Naive thymus-derived CD4-positive, alpha-beta T cell (primary cell): Measurements from ENCODE around the gene DGKZ. TPM values are rescaled to one million over a fixed set of nuclear protein-coding genes. Genes with fewer than 3 reads are reported as not detected.
"Not testable (repeated sequence)": the region's sequence is repeated elsewhere in the genome, so short reads cannot be mapped to it uniquely, and the experiment has no call there.

Source experiments
- ATAC-seq: fragments of 150-1000 bp; cut with Tn5 transposase; 2 replicates; pipeline ENCODE4 v1.10.0; 2021; ENCODE audit warnings: mild to moderate bottlenecking, moderate library complexity
- CTCF ChIA-PET: fragments of 350-600 bp; sonication (Branson Sonifier 250); formaldehyde crosslinking; loops from one replicate; lab custom pipeline; 2021; ENCODE audit warnings: antibody characterized with exemption; lab: Charles Lee
- POLR2A ChIA-PET: fragments of 350-600 bp; sonication (Branson Sonifier 250); formaldehyde crosslinking; loops from one replicate; lab custom pipeline; 2021; ENCODE audit warnings: antibody characterized with exemption, inconsistent platforms; lab: Charles Lee
- DNase-seq, 9 donors: peaks; one replicate each; pipeline versions ENCODE4 v3.0.0 to v3.0.0-alpha.2; 2020 to 2022; ENCODE audit warnings: mixed read lengths in 1 of 9
- H3K27ac ChIP-seq: one replicate; pipeline ENCODE4 v1.7.0; 2013; ENCODE audit warnings: mild to moderate bottlenecking, low read depth, low read length, moderate library complexity
- H3K27me3 ChIP-seq, 2 donors: one replicate each; pipeline ENCODE4 v1.7.0; 2013; ENCODE audit warnings: low read length in 2 of 2, mild to moderate bottlenecking in 2 of 2, moderate library complexity in 2 of 2; ENCODE audit not compliant: control insufficient read depth in 2 of 2, insufficient read depth in 2 of 2
- H3K36me3 ChIP-seq, 3 experiments: 1 replicate in 2 of 3; 2 replicates in 1 of 3; pipeline ENCODE4 v1.7.0; 2013; ENCODE audit warnings: low read length in 3 of 3, mild to moderate bottlenecking in 3 of 3, moderate library complexity in 1 of 3; ENCODE audit not compliant: insufficient read depth in 3 of 3, control insufficient read depth in 2 of 3
- H3K4me1 ChIP-seq, 2 donors: one replicate each; pipeline ENCODE4 v1.7.0; 2013; ENCODE audit warnings: low read length in 2 of 2, mild to moderate bottlenecking in 2 of 2, moderate library complexity in 1 of 2; ENCODE audit not compliant: control insufficient read depth in 2 of 2, insufficient read depth in 2 of 2
- H3K4me3 ChIP-seq: 2 replicates; pipeline ENCODE4 v1.7.0; 2013; ENCODE audit warnings: mild to moderate bottlenecking, low read length
- H3K9me3 ChIP-seq, 3 experiments: 1 replicate in 2 of 3; 2 replicates in 1 of 3; pipeline ENCODE4 v1.7.0; 2013; ENCODE audit warnings: low read length in 3 of 3; ENCODE audit not compliant: control insufficient read depth in 2 of 3
- H3K27ac Mint-ChIP-seq, 9 donors: one replicate each; pipeline ENCODE4 v1.8.0; 2020 to 2022; ENCODE audit warnings: mixed read lengths in 9 of 9, mild to moderate bottlenecking in 8 of 9, moderate library complexity in 5 of 9, inconsistent platforms in 2 of 9
- H3K27me3 Mint-ChIP-seq, 5 donors: one replicate each; pipeline ENCODE4 v1.8.0; 2021 to 2022; ENCODE audit warnings: mixed read lengths in 5 of 5, mild to moderate bottlenecking in 1 of 5
- H3K36me3 Mint-ChIP-seq, 5 donors: one replicate each; pipeline ENCODE4 v1.8.0; 2020 to 2022; ENCODE audit warnings: mixed read lengths in 5 of 5, mild to moderate bottlenecking in 3 of 5, inconsistent platforms in 1 of 5
- H3K4me1 Mint-ChIP-seq, 7 donors: one replicate each; pipeline ENCODE4 v1.8.0; 2020 to 2022; ENCODE audit warnings: mixed read lengths in 7 of 7, mild to moderate bottlenecking in 3 of 7, inconsistent platforms in 1 of 7
- H3K4me3 Mint-ChIP-seq, 10 donors: one replicate each; pipeline ENCODE4 v1.8.0; 2020 to 2022; ENCODE audit warnings: mild to moderate bottlenecking in 10 of 10, mixed read lengths in 10 of 10, moderate library complexity in 6 of 10, inconsistent platforms in 2 of 10
- H3K9me3 Mint-ChIP-seq, 11 donors: one replicate each; pipeline ENCODE4 v1.8.0; 2020 to 2022; ENCODE audit warnings: mixed read lengths in 11 of 11, mild to moderate bottlenecking in 4 of 11, inconsistent platforms in 1 of 11, moderate library complexity in 1 of 11
- intact Hi-C, 2 donors: fragments of 100-400 bp; cut with micrococcal nuclease; formaldehyde crosslinking; loops; one replicate each; pipeline ENCODE4 v1.15.1; 2023
- polyA plus RNA-seq, 2 donors: library from polyadenylated mRNA; unstranded; fragments of 300-500 nt; fragmentation: Illumina TruSeq; gene quantifications; one replicate each; pipeline ENCODE4 v1.2.3, GENCODE V29; 2021
- total RNA-seq, 6 experiments: library from RNA in 5 of 6; stranded (reverse) in 5 of 6; gene quantifications; 1 replicate in 5 of 6; 2 replicates in 1 of 6; pipeline ENCODE4 v1.2.3 and lab custom pipeline; 2021 to 2026

The DGKZ gene
- total and polyA plus RNA-seq, 7 experiments from 2014 or later: 41.5 to 291 (median 261) TPM

- H3K27me3 ChIP-seq, H3K27me3 Mint-ChIP-seq, ATAC-seq, H3K36me3 ChIP-seq, H3K4me3 ChIP-seq, H3K36me3 Mint-ChIP-seq, DNase-seq, H3K9me3 Mint-ChIP-seq, H3K9me3 ChIP-seq, H3K4me1 ChIP-seq, POLR2A ChIA-PET, H3K27ac ChIP-seq, H3K4me3 Mint-ChIP-seq: not testable (repeated sequence)
- H3K4me1 Mint-ChIP-seq: peaks cover 7 to 12% (median 10%) of the 10 kb centered on the region in 7 donors
- CTCF ChIA-PET: interaction anchor here (0.7 to 0.9 kb wide), 2 partner anchors 9 to 66 kb away, joined by 3 read pairs; no protein-coding TSS in a partner anchor
- H3K27ac Mint-ChIP-seq: peak overlapping the region in 1 of 9 donors; percentile 10
- intact Hi-C loops: loop anchor here in 1 of 2 donors (10.0 kb wide), 1 partner anchor 179 kb away; the partner anchor contains the start of gene PHF21A
Observed at GRCh38 chr11:46304036-46304435, 43.2 kb upstream of the DGKZ start.

DNA sequence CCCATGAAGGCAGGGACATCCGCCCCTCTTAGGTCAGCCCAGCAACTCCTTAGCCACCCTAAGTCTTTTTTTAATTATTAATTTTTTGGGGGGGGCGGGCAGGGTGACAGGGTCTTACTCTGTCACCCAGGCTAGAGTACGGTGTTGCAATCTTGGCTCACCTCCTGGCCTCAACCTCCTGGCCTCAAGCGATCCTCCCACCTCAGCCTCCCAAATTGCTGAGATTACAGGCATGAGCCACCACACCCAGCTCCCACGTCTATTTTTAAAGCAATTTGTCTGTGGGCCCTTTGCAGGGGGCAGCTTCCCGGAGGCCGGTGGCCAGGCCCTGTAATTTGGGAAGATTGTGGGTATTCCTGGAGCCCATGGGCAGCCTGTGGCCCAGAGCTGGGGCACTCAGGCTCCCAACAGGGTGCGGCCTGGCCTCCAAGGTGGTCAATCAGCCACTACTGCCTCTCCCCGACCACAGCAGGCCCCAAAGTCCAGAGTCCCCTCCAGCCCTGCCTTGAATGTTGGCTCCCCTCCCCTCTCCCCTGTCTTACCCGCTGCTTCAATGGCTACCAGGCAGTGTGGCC lies 42.6 kb upstream of the DGKZ start:
- DNase-seq (no peak), ATAC-seq (no peak)
- H3K9me3 Mint-ChIP-seq: no peaks in the 10 kb centered on the region
- no peak overlapping the region for H3K4me3 Mint-ChIP-seq
- H3K36me3 Mint-ChIP-seq: no peaks in the 10 kb centered on the region
- no peak overlapping the region for H3K27ac Mint-ChIP-seq
- ChIA-PET POLR2A (no interaction called here), CTCF (interaction anchor here (0.9 kb wide), 1 partner anchor 66 kb away, joined by 3 read pairs; no protein-coding TSS in a partner anchor)
- H3K27me3 Mint-ChIP-seq: peaks cover 0 to 3% (median 0%) of the 10 kb centered on the region in 5 donors
- Histone ChIP-seq H3K4me1 (peaks cover 0 to 5% of the 10 kb centered on the region in 2 donors), H3K27me3 (no peaks in the 10 kb centered on the region), H3K4me3 (no peak overlapping the region), H3K27ac (no peak overlapping the region), H3K36me3 (no peaks in the 10 kb centered on the region), H3K9me3 (no peaks in the 10 kb centered on the region)
- peaks cover 10 to 18% (median 17%) of the 10 kb centered on the region in 7 donors for H3K4me1 Mint-ChIP-seq
- intact Hi-C loops: loop anchor here in 1 of 2 donors (5.0 to 10.0 kb wide), 2 partner anchors 180 to 233 kb away; partner anchors contain the start of gene PHF21A

DNA sequence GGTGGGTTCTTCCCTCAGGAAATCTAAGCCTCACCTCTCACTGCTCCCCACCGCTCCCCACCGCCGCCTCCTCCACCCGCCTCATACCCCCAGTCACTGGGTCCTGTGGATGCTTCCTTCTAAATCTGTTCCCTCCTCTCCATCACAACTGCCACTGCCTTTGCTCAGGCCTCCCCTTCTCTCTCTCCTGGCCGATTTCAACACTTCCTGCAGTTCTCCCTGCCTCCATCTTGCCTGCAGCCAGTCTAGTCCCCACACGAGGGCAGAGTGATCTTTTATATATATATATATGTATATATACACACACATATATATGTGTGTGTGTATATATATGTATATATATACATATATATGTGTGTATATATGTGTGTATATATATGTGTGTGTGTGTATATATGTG lies 42.0 kb upstream of the DGKZ start:
- H3K36me3 Mint-ChIP-seq: no peaks in the 10 kb centered on the region
- no peak overlapping the region for H3K27ac ChIP-seq
- no peaks in the 10 kb centered on the region for H3K27me3 ChIP-seq
- H3K9me3 Mint-ChIP-seq: no peaks in the 10 kb centered on the region
- no peak overlapping the region for H3K4me3 ChIP-seq
- peaks cover 0 to 3% (median 0%) of the 10 kb centered on the region in 5 donors for H3K27me3 Mint-ChIP-seq
- intact Hi-C loops: loop anchor here in 1 of 2 donors (5.0 to 10.0 kb wide), 2 partner anchors 180 to 232 kb away; partner anchors contain the start of gene PHF21A
- ChIA-PET POLR2A (interaction anchor here (0.7 kb wide), 1 partner anchor 995 kb away, joined by 3 read pairs; no protein-coding TSS in a partner anchor), CTCF (interaction anchor here (1.1 to 1.7 kb wide), 2 partner anchors 10 to 11 kb away, joined by 3 to 4 read pairs; no protein-coding TSS in a partner anchor)
- H3K9me3 ChIP-seq: no peaks in the 10 kb centered on the region
- no peaks in the 10 kb centered on the region for H3K36me3 ChIP-seq
- peaks cover 0 to 5% of the 10 kb centered on the region in 2 donors for H3K4me1 ChIP-seq
- H3K4me3 Mint-ChIP-seq: no peak overlapping the region
- peaks cover 10 to 22% (median 18%) of the 10 kb centered on the region in 7 donors for H3K4me1 Mint-ChIP-seq
- H3K27ac Mint-ChIP-seq: peak overlapping the region in 2 of 9 donors; percentile 14 to 92
- DNase-seq: peak in 4 of 9 donors; percentile 31 to 52 (median 40)
- peak; percentile 80 for ATAC-seq

DNA sequence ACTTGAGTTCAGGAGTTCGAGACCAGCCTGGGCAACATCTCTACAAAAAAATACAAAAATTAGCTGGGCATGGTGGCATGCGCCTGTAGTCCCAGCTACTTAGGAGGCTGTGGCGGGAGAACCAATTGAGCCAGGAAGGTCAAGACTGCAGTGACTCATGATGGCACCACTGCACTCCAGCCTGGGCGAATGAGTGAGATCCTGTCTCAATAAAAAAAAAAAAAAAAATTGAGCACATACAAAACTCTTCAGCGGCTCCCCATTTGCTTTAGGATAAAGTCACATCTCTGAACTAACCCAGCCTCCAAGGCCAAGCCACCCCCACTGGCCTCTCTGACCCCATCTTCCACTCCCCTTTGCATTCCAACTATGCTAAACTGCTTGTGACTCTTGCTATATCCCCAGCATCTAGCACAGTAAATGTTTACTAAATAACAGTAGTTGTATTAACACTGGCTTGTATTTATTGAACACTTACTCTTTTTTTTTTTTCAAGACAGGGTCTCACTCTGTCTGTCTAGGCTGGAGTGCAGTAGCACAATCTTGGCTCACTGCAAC lies 40.9 kb upstream of the DGKZ start:
- peaks cover 10 to 25% (median 19%) of the 10 kb centered on the region in 7 donors for H3K4me1 Mint-ChIP-seq
- CTCF ChIA-PET: interaction anchor here (1.0 to 6.5 kb wide), 7 partner anchors 10 to 67 kb away, joined by 3 to 49 read pairs (median 4); no protein-coding TSS in a partner anchor
- ATAC-seq (no peak), DNase-seq (no peak)
- Histone ChIP-seq H3K4me3 (no peak overlapping the region), H3K36me3 (no peaks in the 10 kb centered on the region), H3K9me3 (no peaks in the 10 kb centered on the region), H3K27ac (no peak overlapping the region), H3K27me3 (no peaks in the 10 kb centered on the region), H3K4me1 (peaks cover 0 to 5% of the 10 kb centered on the region in 2 donors)
- intact Hi-C loops: loop anchor here in 1 of 2 donors (5.0 to 10.0 kb wide), 2 partner anchors 182 to 231 kb away; partner anchors contain the start of gene PHF21A
- no peaks in the 10 kb centered on the region for H3K9me3 Mint-ChIP-seq
- POLR2A ChIA-PET: interaction anchor here (0.7 kb wide), 1 partner anchor 996 kb away, joined by 3 read pairs; no protein-coding TSS in a partner anchor
- H3K27me3 Mint-ChIP-seq: peaks cover 0 to 3% (median 0%) of the 10 kb centered on the region in 5 donors
- H3K36me3 Mint-ChIP-seq: no peaks in the 10 kb centered on the region
- peak overlapping the region in 1 of 9 donors; percentile 62 for H3K27ac Mint-ChIP-seq
- no peak overlapping the region for H3K4me3 Mint-ChIP-seq

GRCh38 chr11:46307369-46307768 lies 39.9 kb upstream of the DGKZ start:
- DNase-seq (no peak), ATAC-seq (no peak)
- no peaks in the 10 kb centered on the region for H3K36me3 ChIP-seq
- ChIA-PET CTCF (interaction anchor here (0.6 to 6.5 kb wide), 10 partner anchors 8 to 342 kb away, joined by 3 to 49 read pairs (median 4); no protein-coding TSS in a partner anchor), POLR2A (interaction anchor here (0.6 to 0.7 kb wide), 2 partner anchors 12 to 64 kb away, joined by 3 to 4 read pairs; no protein-coding TSS in a partner anchor)
- no peaks in the 10 kb centered on the region for H3K36me3 Mint-ChIP-seq
- H3K27ac Mint-ChIP-seq: no peak overlapping the region
- no peak overlapping the region for H3K27ac ChIP-seq
- H3K4me1 Mint-ChIP-seq: peaks cover 10 to 23% (median 19%) of the 10 kb centered on the region in 7 donors
- H3K4me1 ChIP-seq: peaks cover 0 to 5% of the 10 kb centered on the region in 2 donors
- intact Hi-C loops: loop anchor here in 1 of 2 donors (5.0 to 10.0 kb wide), 2 partner anchors 183 to 230 kb away; partner anchors contain the start of gene PHF21A
- peaks cover 0 to 3% (median 0%) of the 10 kb centered on the region in 5 donors for H3K27me3 Mint-ChIP-seq
- no peak overlapping the region for H3K4me3 ChIP-seq
- no peaks in the 10 kb centered on the region for H3K27me3 ChIP-seq
- H3K9me3 Mint-ChIP-seq: no peaks in the 10 kb centered on the region
- H3K4me3 Mint-ChIP-seq: no peak overlapping the region
- H3K9me3 ChIP-seq: no peaks in the 10 kb centered on the region

GRCh38 chr11:46307785-46308341 lies 39.4 kb upstream of the DGKZ start:
- POLR2A ChIA-PET: interaction anchor here (0.6 to 0.8 kb wide), 5 partner anchors 11 to 187 kb away, joined by 3 to 4 read pairs (median 3); no protein-coding TSS in a partner anchor

More at GRCh38 chr11:46307785-46308341, 39.4 kb upstream of the DGKZ start:
- Mint-ChIP-seq H3K36me3 (no peaks in the 10 kb centered on the region), H3K9me3 (no peaks in the 10 kb centered on the region), H3K4me1 (peaks cover 10 to 23% (median 19%) of the 10 kb centered on the region in 7 donors), H3K27ac (no peak overlapping the region), H3K27me3 (peaks cover 0 to 3% (median 0%) of the 10 kb centered on the region in 5 donors), H3K4me3 (no peak overlapping the region)
- CTCF ChIA-PET: interaction anchor here (0.7 to 6.5 kb wide), 12 partner anchors 8 to 342 kb away, joined by 3 to 49 read pairs (median 4); no protein-coding TSS in a partner anchor
- no peak overlapping the region for H3K4me3 ChIP-seq
- intact Hi-C loops: loop anchor here (1.0 to 10.0 kb wide), 9 partner anchors 13 to 343 kb away; partner anchors contain the start of gene PHF21A (in 1 of the 2)
- H3K36me3 ChIP-seq: no peaks in the 10 kb centered on the region
- H3K9me3 ChIP-seq: no peaks in the 10 kb centered on the region
- H3K27me3 ChIP-seq: no peaks in the 10 kb centered on the region
- no peak overlapping the region for H3K27ac ChIP-seq
- no peak for DNase-seq
- no peak for ATAC-seq
- peaks cover 0 to 5% of the 10 kb centered on the region in 2 donors for H3K4me1 ChIP-seq
